Measurements from ENCODE around the gene SIL1.

DNA sequence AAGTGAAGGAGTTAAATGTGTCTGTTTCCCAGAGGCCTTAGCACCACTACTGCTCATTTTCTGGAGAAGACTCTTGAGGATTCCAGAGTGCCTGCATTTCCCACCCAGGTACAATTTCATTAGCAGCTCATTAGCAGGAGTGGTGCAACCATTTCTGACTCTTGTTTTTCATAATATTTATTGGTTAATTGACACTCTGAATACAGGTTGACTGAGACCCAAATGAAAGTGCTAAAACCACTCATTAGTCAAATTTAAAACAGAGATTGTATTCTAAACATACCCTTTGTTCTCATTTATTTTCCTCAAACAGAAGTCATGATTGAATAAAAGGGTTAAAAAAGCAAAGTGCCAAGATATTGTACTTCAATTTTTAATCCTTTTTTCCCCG, 134.5 kb downstream of the SIL1 start:
- no peak for TF ChIP-seq RAD21 (IDR thresholded peaks at IDR 0.05; ENCODE audit: low read length)
- TF ChIP-seq, protein P1, sequence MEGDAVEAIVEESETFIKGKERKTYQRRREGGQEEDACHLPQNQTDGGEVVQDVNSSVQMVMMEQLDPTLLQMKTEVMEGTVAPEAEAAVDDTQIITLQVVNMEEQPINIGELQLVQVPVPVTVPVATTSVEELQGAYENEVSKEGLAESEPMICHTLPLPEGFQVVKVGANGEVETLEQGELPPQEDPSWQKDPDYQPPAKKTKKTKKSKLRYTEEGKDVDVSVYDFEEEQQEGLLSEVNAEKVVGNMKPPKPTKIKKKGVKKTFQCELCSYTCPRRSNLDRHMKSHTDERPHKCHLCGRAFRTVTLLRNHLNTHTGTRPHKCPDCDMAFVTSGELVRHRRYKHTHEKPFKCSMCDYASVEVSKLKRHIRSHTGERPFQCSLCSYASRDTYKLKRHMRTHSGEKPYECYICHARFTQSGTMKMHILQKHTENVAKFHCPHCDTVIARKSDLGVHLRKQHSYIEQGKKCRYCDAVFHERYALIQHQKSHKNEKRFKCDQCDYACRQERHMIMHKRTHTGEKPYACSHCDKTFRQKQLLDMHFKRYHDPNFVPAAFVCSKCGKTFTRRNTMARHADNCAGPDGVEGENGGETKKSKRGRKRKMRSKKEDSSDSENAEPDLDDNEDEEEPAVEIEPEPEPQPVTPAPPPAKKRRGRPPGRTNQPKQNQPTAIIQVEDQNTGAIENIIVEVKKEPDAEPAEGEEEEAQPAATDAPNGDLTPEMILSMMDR (conservative IDR thresholded peaks at IDR 0.05; ENCODE audit: low read depth, low read length), result no peak
- TF ChIP-seq FOS (IDR thresholded peaks at IDR 0.05; ENCODE audit: low read depth, low read length), result no peak
- TF ChIP-seq, protein P2, sequence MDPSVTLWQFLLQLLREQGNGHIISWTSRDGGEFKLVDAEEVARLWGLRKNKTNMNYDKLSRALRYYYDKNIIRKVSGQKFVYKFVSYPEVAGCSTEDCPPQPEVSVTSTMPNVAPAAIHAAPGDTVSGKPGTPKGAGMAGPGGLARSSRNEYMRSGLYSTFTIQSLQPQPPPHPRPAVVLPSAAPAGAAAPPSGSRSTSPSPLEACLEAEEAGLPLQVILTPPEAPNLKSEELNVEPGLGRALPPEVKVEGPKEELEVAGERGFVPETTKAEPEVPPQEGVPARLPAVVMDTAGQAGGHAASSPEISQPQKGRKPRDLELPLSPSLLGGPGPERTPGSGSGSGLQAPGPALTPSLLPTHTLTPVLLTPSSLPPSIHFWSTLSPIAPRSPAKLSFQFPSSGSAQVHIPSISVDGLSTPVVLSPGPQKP (IDR thresholded peaks at IDR 0.05; ENCODE audit: borderline replicate concordance, low read depth, low read length), result no peak
- no peak for TF ChIP-seq POLR2A (IDR thresholded peaks at IDR 0.05; ENCODE audit: low read depth, low read length)
- TF ChIP-seq, protein P3, sequence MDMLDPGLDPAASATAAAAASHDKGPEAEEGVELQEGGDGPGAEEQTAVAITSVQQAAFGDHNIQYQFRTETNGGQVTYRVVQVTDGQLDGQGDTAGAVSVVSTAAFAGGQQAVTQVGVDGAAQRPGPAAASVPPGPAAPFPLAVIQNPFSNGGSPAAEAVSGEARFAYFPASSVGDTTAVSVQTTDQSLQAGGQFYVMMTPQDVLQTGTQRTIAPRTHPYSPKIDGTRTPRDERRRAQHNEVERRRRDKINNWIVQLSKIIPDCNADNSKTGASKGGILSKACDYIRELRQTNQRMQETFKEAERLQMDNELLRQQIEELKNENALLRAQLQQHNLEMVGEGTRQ (IDR thresholded peaks at IDR 0.05; ENCODE audit: low read depth, low read length), result no peak
- TF ChIP-seq MAFK (IDR thresholded peaks at IDR 0.05; ENCODE audit: low read depth, low read length), result no peak
- TF ChIP-seq BHLHE40 (IDR thresholded peaks at IDR 0.05; ENCODE audit: low read depth, low read length), result no peak
- TF ChIP-seq MXI1 (IDR thresholded peaks at IDR 0.05; ENCODE audit: borderline replicate concordance, low read depth, low read length), result no peak
- TF ChIP-seq SMC3 (IDR thresholded peaks at IDR 0.05; ENCODE audit: low read depth, low read length), result no peak
- TF ChIP-seq RCOR1 (IDR thresholded peaks at IDR 0.05; ENCODE audit: insufficient replicate concordance, low read length), result no peak
- no peak for TF ChIP-seq CEBPB (IDR thresholded peaks at IDR 0.05; ENCODE audit: low read depth, low read length)
